BE2C (cell line): ENCODE data around the gene PSMA6.

Experiments used
- DNase-seq: peaks from one replicate; pipeline ENCODE4 v3.0.0-alpha.2; 2020
- H3K27me3 ChIP-seq: fragments of 250-450 bp; sonication (Bioruptor Pico); 2 replicates; pipeline ENCODE4 v1.5.1; 2020; ENCODE audit warnings: mild to moderate bottlenecking
- H3K36me3 ChIP-seq: fragments of 250-450 bp; sonication (Bioruptor Pico); 2 replicates; pipeline ENCODE4 v1.5.1; 2020; ENCODE audit warnings: mild to moderate bottlenecking
- H3K4me1 ChIP-seq: fragments of 250-450 bp; sonication (Bioruptor Pico); 2 replicates; pipeline ENCODE4 v1.5.1; 2020
- H3K4me3 ChIP-seq: 2 replicates; pipeline ENCODE4 v1.5.1; 2011; ENCODE audit warnings: low read depth, low read length
- H3K9me3 ChIP-seq: fragments of 250-450 bp; sonication (Bioruptor Pico); 2 replicates; pipeline ENCODE4 v1.5.1; 2020
- CTCF ChIP-seq: IDR thresholded peaks from 2 replicates; pipeline ENCODE4 v1.5.1; 2012; ENCODE audit warnings: mild to moderate bottlenecking, low read depth, low read length

The PSMA6 gene

GRCh38 chr14:35301735-35302528, 9.8 kb downstream of the PSMA6 start:
- Histone ChIP-seq H3K4me3 (no peak overlapping the region), H3K4me1 (0 out of 2 replicates have a peak, but pooled peaks cover 2% of the 10 kb centered on the region), H3K36me3 (peaks cover 13% of the 10 kb centered on the region), H3K9me3 (no peaks in the 10 kb centered on the region; the same call in 1 of the 2 replicates), H3K27me3 (no peaks in the 10 kb centered on the region)
- no peak for DNase-seq
- TF ChIP-seq CTCF, result no peak

- no peak for DNase-seq
- no peak for TF ChIP-seq CTCF
- Histone ChIP-seq H3K9me3 (no peaks in the 10 kb centered on the region; the same call in 1 of the 2 replicates), H3K36me3 (peaks cover 18% of the 10 kb centered on the region), H3K27me3 (no peaks in the 10 kb centered on the region), H3K4me3 (no peak overlapping the region), H3K4me1 (0 out of 2 replicates have a peak, but pooled peaks cover 2% of the 10 kb centered on the region)
Measured at GRCh38 chr14:35303149-35303935, 11.2 kb downstream of the PSMA6 start.

- peaks cover 32% of the 10 kb centered on the region for H3K36me3 ChIP-seq
- TF ChIP-seq CTCF, result no peak
- DNase-seq, result no peak
Measured at GRCh38 chr14:35304812-35305462, 12.8 kb downstream of the PSMA6 start.

GRCh38 chr14:35305633-35306032, 13.5 kb downstream of the PSMA6 start:
- H3K4me1 ChIP-seq, result 0 out of 2 replicates have a peak, but pooled peaks cover 2% of the 10 kb centered on the region
- H3K4me3 ChIP-seq, result no peak overlapping the region
- H3K36me3 ChIP-seq, result peaks cover 38% of the 10 kb centered on the region
- DNase-seq, result no peak
- H3K9me3 ChIP-seq, result no peaks in the 10 kb centered on the region; the same call in 1 of the 2 replicates
- TF ChIP-seq CTCF, result no peak
- no peaks in the 10 kb centered on the region for H3K27me3 ChIP-seq

More at GRCh38 chr14:35304812-35305462, 12.8 kb downstream of the PSMA6 start:
- Histone ChIP-seq H3K27me3 (no peaks in the 10 kb centered on the region), H3K4me3 (no peak overlapping the region), H3K4me1 (0 out of 2 replicates have a peak, but pooled peaks cover 2% of the 10 kb centered on the region), H3K9me3 (no peaks in the 10 kb centered on the region; the same call in 1 of the 2 replicates)

GRCh38 chr14:35306114-35306513, 13.9 kb downstream of the PSMA6 start:
- Histone ChIP-seq H3K36me3 (peaks cover 43% of the 10 kb centered on the region), H3K27me3 (no peaks in the 10 kb centered on the region), H3K4me1 (no peaks in the 10 kb centered on the region), H3K4me3 (no peak overlapping the region), H3K9me3 (no peaks in the 10 kb centered on the region; the same call in 1 of the 2 replicates)
- TF ChIP-seq CTCF, result no peak
- DNase-seq, result no peak
